Measurements from ENCODE around the gene CFAP77.

DNA sequence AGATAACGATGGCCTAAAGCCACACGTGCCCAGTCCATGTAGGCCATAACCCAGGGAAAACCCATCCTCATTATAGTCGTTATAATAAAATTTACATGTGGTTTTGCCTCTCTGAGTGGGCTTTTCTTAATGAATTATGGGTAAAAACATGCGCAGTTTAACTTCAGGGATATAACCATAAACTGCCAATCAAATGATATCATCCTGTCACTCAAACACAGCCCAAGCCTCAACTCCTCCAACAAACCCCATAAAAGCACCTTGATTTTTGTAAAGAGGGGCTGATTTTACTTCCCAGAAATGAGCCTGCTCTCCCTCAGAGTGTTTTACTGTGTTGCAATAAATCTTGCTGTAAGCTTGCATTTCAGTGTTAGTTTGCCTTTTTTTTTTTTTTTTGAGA is 39.4 kb upstream of the CFAP77 start:
- TF ChIP-seq POLR2AphosphoS5 (IDR thresholded peaks at IDR 0.05; ENCODE audit: low read depth, low read length) (no peak), POLR2A (IDR thresholded peaks at IDR 0.05; ENCODE audit: low read depth, low read length) (no peak), TAF1 (IDR thresholded peaks at IDR 0.05; ENCODE audit: borderline replicate concordance, low read depth, low read length) (no peak)

Measured in GM12892 (cell line).